NOMO-1 treated with DMSO at 0.1 percent for 48 hours (cell line): ENCODE measurements around the gene ADPRHL1.
"Not testable (repeated sequence)": the region's sequence is repeated elsewhere in the genome, so short reads cannot be mapped to it uniquely, and the experiment has no call there.

Experiments used
- DNase-seq: peaks from one replicate; lab custom pipeline; 2025; ENCODE audit not compliant: unreplicated experiment; lab: John Stamatoyannopoulos, UW

Gene ADPRHL1

DNA sequence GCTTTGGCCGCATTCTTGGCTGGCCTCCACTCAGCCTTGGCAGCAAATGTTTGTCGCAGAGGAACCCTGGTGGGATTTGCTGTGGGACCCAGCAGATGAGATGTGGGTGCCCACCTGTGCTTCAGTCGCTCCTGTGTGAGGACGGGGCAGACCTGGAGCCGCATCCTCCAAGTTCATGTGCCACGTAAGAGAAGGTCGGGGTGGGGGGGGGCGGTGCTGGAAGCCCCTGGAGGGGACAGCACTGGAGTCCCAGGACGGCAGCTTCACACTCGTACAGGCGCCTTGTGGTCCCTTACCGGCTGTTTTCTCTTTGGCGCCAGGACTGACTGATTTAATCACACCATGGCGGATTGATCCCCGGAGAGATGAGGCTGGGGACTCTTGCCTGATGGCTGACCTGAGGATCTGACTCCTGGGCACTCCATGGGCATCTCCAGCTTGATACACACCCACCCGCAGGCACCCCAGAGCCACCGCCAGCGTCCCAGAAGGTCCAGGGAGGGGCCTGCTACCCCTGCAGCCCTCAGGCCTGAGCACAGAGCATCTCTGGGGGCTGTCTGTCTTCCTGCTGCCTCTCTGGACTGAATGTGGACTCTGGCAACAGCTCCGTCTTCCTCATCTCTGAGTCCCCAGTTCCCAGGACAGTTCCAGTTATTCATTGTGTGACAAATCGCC lies 79.3 kb downstream of the ADPRHL1 start:
- DNase-seq: no peak

DNA sequence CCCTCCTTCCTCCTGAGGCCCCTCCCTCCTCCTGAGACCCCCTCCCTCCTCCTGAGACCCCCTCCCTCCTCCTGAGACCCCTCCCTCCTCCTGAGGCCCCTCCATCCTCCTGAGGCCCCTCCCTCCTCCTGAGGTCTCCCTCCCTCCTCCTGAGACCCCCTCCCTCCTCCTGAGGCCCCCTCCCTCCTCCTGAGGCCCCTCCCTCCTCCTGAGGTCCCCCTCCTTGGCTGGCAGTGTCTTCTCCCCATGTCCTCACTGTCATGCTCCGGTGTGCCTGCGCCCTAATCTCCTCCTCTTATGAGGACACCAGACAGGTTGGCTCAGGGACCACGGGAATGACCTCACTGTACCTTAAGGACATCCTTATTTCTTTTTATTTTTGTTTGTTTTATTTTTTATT lies 81.6 kb downstream of the ADPRHL1 start:
- not testable (repeated sequence) for DNase-seq

DNA sequence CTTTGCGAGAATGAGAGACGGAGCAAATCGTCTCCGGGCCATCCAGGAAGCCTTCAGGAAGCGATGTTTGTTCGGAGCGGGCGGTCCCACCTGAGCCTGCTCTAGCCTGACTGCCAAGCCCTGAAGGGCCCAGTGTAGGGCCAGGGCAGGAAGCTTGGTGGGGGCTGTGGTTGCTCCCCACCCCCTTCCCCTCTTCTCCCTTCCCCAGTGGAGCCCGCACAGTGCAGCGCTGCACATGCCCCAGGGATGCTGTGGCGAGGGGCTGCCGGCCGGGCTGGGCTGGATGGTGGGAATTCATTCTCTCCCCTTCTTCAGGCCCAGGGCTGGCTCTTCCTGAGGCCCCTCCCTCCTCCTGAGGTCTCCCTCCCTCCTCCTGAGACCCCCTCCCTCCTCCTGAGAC lies 82.2 kb downstream of the ADPRHL1 start:
- no peak for DNase-seq

DNA sequence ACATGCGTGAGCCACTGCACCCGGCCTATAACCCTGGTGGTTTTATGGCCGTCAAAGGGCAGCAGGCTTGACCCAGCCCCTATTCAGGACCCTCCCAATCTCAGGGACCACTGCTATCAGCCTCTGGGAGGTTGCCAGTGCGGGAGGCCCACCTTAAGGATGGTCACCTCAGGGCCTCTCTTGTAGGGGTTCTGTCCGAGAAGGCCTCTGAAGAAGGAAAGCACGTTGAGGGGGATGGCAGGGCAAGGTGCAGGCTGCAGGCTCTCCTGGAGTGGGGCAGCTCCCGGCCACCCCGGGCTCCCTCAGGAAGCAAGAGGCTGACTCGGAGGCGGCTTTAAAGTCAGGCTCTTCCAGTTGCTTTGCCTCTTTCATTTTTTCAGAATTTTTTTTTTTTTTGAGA lies 83.4 kb downstream of the ADPRHL1 start:
- no peak for DNase-seq

DNA sequence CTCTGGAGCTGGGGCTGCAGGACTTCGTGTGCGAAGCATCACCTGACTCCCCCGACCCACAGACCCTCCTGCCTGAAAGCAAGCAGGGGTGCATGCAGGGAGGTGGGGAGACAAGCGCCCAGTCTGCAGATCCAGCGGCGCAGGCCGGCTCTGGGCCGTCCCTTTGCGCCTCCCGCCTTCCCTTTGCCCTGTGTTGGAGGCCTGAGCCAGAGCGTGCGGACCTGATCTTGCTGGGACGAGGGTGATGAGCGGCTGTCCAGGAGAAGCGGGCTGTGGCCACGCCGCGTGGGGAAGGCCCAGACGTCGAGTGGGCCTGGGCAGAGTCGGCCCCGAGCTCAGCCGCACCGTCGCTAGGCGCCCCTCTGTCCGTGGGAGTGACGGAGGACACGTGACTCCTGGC lies 84.1 kb downstream of the ADPRHL1 start:
- no peak for DNase-seq

DNA sequence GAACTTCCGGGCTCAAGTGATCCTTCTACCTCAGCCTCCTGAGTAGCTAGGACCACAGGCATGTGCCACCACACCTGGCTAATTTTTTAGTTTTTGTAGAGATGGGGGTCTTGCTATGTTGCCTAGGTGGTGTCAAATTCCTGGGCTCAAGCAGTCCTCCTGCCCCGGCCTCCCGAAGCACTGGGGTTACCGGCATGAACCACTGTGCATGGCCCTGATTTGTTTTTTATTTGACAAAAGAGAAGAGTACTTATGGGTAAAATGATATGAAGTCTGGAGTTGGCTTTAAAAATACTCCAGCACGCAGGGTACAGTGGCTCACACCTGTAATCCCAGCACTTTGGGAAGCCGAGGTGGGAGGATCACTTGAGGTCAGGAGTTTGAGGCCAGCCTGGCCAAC lies 84.9 kb downstream of the ADPRHL1 start:
- DNase-seq: not testable (repeated sequence)

DNA sequence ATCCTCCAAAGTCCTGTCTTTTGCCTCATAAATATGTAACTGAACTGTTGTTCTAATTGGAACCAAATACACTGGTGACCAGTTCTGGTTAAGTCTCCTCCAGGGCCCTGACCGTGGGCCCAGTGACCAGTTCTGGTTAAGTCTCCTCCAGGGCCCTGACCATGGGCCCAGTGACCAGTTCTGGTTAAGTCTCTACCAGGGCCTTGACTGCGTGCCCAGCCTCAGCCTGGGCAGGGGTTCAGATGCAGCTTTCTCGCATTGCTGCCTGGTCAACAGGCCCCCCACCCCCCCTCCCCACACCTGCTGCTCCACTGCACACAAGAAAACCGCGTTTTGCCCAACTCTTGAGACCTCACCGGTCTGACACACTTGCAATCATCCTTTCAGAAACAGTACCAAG lies 85.5 kb downstream of the ADPRHL1 start:
- no peak for DNase-seq

DNA sequence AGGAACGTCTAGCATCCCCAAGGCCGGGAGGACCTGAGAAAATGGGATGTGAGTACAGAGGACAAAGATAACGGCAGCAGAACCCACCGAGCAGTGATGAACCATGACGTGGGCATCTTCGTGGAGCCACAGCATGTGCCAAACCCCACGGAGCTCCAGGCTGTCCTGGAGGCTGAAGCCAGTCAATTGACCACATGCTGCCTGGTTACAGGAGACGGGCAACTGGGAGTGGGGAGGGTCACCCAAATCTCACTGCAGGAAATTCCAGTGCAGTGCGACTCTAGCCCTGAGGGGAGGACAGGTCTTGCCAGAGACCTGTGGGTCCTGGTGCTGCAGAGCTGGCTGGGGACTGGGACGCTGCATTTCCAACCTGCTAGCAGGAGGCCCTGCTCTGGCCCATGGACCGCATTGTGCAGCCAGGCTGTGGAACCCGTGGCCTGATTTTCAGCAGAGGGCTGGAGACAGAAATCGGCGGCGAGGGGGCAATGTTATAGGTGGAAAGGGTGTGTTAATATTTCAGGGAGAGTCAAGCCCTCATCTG lies 86.2 kb downstream of the ADPRHL1 start:
- DNase-seq: no peak

DNA sequence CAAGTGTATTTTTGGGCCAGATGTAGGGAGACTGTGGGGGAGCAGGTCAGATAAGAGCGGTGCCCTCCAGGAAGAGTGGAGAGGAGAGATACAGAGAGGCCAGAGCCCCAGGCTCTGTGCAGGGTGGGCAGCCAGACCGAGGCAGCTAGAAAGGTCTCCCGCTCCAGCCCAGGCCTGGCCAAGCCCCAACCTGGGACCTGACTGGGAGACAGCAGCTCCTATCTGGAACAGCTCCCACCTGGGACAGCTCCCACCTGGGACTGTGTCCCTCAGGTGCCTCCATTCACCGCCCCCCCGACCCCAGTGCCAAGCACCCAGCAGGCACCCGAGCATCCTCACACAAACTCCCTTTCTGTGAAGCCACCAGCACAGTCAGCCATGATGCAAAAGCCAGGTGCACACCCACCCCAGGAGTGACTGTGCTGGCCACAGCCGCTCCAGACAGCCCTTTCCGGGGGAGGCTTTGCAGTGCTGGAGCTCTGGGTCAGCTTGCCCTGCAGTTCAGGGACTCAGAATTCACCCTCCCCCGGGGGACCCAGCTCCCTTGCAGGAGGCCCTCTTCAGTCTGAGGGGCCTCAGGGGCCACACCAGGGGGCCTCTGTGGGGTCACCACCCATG lies 87.2 kb downstream of the ADPRHL1 start:
- no peak for DNase-seq

DNA sequence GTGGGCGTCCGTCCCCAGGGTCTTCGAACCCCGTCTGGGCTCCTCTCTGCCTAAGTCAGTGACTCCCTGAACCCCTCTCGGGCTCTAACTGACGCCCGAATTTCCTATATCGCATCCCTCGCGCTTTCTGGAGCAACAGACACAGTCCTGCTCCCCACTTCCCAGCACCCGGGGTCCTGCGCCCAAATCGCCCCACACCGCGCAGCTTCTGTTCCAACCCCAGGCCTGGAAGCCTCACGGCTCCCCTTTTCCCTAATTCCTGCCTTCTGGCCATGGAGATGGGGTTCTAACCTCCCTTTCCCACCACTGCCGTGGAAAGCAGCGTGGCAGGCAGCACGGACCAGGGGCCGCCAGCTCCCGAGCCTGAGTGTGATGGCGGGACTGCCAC lies 87.7 kb downstream of the ADPRHL1 start:
- DNase-seq: no peak

DNA sequence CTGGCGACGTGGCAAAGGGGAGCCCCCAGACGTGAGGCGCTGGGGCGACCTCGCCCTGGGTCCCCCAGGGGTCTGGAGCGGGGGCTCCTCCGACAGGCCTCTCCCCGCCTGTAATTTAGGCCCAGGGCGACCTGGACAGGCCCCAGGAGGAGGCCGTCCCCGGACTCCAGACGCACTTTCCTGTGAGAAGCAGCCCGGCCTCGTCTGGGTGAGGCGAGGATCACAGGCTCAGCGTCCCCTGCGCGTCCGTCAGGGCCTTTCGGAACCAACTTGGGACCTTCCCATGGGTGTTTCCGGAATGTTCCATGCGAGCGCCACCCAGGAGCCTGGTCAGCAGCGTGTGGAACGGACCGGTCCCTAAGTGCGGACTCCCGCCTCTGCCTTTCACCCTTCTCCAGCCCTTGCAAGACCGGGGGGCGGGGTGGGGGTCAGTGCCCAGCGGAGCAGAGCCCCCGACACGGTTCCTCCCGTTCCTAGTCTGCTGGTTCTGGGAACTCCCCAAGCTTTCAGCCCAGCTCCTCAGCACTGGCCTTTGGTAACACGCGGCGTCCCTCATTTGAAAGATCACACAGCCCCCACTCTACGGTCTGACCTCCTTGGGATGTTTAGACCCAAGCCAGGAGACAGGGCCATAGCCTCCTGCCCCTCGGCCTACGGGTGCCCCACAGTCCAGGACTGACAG lies 88.2 kb downstream of the ADPRHL1 start:
- no peak for DNase-seq

DNA sequence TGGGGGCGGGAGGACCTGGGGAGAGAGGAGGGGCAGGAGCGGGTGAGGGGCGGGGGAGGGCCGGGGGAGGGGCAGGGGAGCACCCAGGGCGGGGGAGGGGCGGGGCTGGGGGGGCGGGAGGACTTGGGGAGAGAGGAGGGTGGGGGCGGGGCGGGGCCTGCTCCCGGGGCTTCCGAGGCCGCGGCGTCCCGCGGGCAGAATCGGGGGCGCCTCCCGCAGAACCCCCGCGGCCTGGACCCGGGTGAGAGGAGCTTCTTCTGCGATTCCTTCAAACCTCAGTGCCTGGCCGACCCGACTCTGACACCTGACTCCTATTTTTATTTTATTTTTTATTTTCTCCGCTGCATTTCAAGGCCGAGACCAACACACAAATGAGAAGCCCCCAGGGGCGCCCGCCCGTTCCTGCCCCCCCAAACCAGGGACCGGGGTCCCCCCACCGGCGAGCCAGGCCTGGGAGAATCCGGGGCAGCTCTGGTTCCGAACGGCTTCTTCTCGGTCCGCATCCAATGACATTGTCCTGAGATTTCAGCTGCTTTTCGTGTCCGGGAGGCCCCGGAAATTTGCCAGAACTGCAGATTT lies 88.9 kb downstream of the ADPRHL1 start:
- no peak for DNase-seq

DNA sequence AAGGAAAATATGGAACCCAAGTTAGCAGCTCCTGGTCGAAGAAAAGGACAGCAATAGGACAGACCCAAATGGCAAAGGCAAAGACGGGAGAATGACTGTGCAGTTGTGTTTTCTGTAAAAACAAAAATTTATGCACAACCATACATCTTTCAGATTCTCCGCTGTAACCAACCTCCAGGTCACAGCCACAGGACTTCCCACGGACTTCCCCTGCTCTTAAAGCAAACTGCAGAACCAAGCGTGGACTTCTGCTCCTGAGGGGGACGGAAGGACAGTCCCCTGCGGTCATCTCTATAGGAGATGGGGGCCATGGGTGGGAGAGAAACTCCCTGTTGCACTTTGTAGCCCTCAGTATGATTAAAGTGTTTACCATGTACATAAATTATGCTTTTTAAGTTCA lies 91.9 kb downstream of the ADPRHL1 start:
- no peak for DNase-seq

DNA sequence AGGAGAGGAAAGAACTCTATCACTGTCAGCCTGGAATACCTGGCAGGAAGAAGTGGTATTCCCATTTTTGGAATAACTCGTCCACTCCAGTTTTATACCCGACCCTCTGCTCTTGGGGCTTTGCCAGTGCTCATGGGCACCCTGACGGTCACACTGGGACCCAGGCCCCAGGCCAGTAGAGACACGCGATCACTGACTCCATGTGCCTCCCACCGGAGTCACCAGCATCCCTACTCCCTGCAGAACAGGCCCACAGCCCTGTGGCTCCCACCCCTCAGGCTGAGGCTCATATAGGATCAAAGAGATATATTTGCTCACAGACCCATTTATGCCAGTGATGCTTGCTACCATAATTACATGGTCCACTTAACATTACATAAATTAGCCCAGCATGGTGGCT lies 92.8 kb downstream of the ADPRHL1 start:
- no peak for DNase-seq

DNA sequence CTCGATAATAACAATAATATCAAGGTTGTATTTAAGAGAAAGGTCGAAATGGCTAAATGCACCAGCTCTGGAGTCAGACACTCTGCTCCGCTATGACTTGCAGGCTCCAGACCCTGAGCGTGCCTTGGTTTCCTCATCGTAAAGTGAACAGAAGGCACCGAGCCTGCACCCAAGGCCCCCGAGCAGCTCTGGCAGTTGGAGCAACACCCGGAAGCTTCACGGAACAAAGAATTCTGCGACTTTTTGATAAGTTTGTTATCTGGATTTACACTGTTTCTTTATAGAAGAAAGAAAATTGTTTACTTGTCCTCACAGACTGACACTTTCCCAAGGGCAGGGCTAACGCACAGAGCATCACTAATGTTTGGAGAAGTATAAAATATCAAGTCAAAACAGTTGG lies 93.7 kb downstream of the ADPRHL1 start:
- no peak for DNase-seq

DNA sequence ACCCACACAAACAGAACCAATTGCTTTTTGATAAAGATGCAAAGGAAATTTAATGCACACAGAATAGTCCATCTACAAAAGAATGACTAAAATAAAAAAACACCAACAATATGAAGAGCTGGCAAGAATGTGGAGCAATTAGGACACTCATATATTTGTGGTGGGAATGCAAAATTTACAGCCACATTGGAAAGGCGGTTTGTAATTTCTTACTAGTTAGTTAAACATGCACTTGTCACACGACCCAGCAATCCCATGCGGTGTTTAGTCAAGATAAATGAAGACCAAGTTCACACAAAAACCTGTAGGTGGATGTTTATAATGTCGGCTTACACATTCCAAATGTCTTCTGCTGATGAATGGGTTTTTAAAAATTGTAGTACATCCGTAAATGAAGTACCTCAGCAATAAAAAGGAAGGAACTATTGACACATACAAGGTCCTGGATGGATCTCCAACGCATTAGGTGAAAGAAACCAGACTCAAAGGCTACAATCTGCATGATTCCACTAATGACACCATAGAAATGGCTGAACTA lies 94.6 kb downstream of the ADPRHL1 start:
- no peak for DNase-seq

DNA sequence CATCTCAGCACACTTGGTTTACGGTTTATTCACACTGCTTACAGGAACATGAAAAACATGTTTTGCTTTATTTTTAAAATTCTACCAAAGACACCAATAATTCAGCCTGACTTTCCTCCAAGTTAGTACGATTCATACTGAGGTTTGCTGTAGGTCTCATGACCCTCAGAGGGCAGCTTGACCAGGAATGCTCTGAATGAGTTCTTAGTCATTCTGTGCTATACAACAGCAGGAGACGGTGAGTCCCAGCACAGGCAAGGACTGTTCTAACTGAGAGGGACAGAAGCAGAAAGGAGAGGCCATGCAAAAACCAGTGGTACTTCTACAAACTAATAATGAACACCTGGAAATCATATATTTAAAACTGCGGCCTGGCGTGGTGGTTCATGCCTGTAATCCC lies 95.8 kb downstream of the ADPRHL1 start:
- DNase-seq: no peak

DNA sequence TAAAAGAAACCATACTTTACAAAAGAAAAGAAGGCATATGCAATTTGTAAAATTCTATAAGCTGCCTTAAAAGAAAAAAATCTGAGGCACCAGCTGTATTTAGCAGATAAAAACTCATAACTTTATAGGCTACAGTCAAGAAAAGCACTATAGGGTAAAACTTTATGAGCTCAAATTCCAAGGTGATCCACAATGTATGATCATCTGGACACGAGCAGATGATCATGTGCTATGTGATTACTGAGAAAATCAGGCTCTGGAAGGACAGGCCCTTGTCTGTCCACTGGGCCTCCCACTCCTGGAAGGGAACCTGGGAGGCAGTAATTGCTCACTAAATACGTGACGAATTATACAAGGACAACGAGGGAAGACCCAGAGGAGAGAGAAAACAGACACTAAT lies 96.7 kb downstream of the ADPRHL1 start:
- no peak for DNase-seq

DNA sequence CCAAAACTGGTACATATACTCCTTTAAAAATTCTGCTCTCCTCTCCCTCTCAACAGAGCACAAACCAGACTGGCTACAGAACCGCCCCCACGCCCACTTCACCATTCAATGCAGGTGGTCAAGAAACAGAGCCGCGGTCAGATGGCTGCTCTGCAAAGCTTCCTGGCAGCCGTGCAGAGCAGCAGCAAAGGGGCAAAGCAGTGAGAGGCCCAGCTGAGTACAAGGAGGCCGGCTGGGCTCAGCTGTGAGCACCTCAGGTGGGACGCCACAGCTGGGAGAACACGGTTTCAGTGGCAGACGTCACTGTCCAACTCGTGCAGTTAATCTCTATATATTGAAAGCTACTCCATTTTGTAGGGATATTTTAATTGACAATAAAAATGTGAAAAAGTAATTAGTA lies 97.7 kb downstream of the ADPRHL1 start:
- DNase-seq: no peak

DNA sequence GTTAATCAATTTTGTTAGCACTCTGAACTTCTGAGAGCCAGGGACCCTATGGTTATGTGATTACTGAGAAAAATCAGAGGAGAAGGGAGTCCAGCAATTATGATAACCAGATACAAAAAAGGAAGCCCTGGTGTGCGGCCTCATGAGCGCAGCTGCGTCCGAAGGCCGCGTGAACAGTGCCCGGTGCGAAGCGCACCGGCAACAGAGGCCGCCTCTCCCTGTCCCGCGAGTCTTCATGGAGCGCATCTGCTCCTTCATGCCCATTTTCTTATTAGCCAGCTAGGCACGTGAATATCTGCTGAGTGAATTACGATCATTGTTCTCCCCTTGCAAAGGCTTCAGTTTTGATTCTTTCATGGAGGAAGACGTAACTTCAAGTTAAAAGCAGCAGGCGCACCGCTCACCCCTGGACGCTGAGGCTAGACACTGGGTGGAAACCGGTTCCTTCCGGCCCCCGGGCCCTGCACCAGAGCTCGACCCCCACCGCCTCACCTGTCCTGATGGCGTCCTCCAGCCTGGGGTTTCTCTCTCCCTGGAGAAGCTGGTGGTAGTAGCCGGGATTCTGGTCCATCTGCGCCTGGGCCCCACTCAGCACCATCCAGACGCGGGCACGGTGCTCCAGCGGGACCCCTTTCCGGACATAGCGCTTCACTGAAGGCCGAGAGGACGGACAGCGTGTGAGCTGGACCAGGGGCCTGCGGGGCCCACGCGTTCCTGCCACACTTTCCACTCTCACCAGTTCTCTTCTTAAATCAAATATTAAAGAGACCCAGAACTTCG lies 98.3 kb downstream of the ADPRHL1 start:
- DNase-seq: no peak

DNA sequence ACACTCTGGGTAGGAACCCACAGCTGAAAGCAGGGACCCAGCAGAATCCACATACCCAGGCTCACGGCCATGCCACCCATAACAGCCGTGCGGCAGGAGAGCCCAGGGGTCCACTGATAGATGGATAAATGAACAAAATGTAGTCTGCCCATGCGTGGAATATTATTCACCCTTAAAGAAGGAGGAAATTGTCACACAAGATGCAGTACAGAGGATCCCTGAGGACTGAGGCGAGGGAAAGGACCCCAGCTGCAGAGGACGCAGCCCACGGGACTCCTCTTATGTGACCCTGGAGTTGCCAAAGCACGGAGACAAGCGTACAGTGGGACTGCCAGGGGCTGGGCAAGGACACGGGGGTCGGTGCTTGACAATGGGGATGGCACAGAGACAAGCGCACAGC lies 100.0 kb downstream of the ADPRHL1 start:
- DNase-seq: no peak
